Measurements from ENCODE around the gene GHITM. TPM values are rescaled to one million over a fixed set of nuclear protein-coding genes. Genes with fewer than 3 reads are reported as not detected.
"Not testable (repeated sequence)": the region's sequence is repeated elsewhere in the genome, so short reads cannot be mapped to it uniquely, and the experiment has no call there.

GHITM gene
- total and polyA plus RNA-seq, 4 donors, result 107 to 177 (median 123) TPM

- H3K9ac ChIP-seq (ENCODE audit: insufficient read depth in 1 of 2, low read length in 2 of 2), result no peak overlapping the region
- ATAC-seq (ENCODE audit: insufficient read depth, low FRiP score), result no peak
- peaks cover 0 to 12% (median 0%) of the 10 kb centered on the region in 5 donors for H3K4me1 ChIP-seq (ENCODE audit: control insufficient read depth in 5 of 5, insufficient read depth in 5 of 5, low read length in 5 of 5)
- H3K9me3 ChIP-seq (ENCODE audit: control insufficient read depth in 4 of 4, insufficient read depth in 3 of 4, low read length in 3 of 4), result no peaks in the 10 kb centered on the region
- TF ChIP-seq, protein P1, sequence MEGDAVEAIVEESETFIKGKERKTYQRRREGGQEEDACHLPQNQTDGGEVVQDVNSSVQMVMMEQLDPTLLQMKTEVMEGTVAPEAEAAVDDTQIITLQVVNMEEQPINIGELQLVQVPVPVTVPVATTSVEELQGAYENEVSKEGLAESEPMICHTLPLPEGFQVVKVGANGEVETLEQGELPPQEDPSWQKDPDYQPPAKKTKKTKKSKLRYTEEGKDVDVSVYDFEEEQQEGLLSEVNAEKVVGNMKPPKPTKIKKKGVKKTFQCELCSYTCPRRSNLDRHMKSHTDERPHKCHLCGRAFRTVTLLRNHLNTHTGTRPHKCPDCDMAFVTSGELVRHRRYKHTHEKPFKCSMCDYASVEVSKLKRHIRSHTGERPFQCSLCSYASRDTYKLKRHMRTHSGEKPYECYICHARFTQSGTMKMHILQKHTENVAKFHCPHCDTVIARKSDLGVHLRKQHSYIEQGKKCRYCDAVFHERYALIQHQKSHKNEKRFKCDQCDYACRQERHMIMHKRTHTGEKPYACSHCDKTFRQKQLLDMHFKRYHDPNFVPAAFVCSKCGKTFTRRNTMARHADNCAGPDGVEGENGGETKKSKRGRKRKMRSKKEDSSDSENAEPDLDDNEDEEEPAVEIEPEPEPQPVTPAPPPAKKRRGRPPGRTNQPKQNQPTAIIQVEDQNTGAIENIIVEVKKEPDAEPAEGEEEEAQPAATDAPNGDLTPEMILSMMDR (IDR thresholded peaks at IDR 0.05; ENCODE audit: control extremely low read depth, extremely low read depth), result no peak
- no peak overlapping the region for H3K27ac ChIP-seq (ENCODE audit: low read depth in 1 of 2, low read length in 1 of 2)
- DNase-seq, result no peak
- WGBS, 2 donors, result 64 to 84% methylated on average over 2 of the region's 2 CpGs
- no peaks in the 10 kb centered on the region for H3K36me3 ChIP-seq (ENCODE audit: control insufficient read depth in 4 of 4, insufficient read depth in 4 of 4, low read length in 4 of 4)
- no peaks in the 10 kb centered on the region for H3K27me3 ChIP-seq (ENCODE audit: control insufficient read depth in 3 of 3, insufficient read depth in 3 of 3, low read length in 2 of 3)
- no peak overlapping the region for H3K4me3 ChIP-seq
Measured at GRCh38 chr10:84098667-84099066, 40.6 kb upstream of the GHITM start.

- Histone ChIP-seq H3K27me3 (ENCODE audit: control insufficient read depth in 3 of 3, insufficient read depth in 3 of 3, low read length in 2 of 3) (no peaks in the 10 kb centered on the region), H3K27ac (ENCODE audit: low read depth in 1 of 2, low read length in 1 of 2) (no peak overlapping the region), H3K4me1 (ENCODE audit: control insufficient read depth in 5 of 5, insufficient read depth in 5 of 5, low read length in 5 of 5) (peaks cover 0 to 5% (median 0%) of the 10 kb centered on the region in 5 donors), H3K9ac (ENCODE audit: insufficient read depth in 1 of 2, low read length in 2 of 2) (no peak overlapping the region), H3K36me3 (ENCODE audit: control insufficient read depth in 4 of 4, insufficient read depth in 4 of 4, low read length in 4 of 4) (no peaks in the 10 kb centered on the region), H3K4me3 (no peak overlapping the region), H3K9me3 (ENCODE audit: control insufficient read depth in 4 of 4, insufficient read depth in 3 of 4, low read length in 3 of 4) (no peaks in the 10 kb centered on the region)
- DNase-seq, result no peak
- TF ChIP-seq, protein P1 (IDR thresholded peaks at IDR 0.05; ENCODE audit: control extremely low read depth, extremely low read depth), result no peak
- ATAC-seq (ENCODE audit: insufficient read depth, low FRiP score), result no peak
- WGBS, 2 donors, result 78 to 91% methylated on average over 2 of the region's 2 CpGs
Measured at GRCh38 chr10:84101042-84101441, 38.3 kb upstream of the GHITM start.

DNA sequence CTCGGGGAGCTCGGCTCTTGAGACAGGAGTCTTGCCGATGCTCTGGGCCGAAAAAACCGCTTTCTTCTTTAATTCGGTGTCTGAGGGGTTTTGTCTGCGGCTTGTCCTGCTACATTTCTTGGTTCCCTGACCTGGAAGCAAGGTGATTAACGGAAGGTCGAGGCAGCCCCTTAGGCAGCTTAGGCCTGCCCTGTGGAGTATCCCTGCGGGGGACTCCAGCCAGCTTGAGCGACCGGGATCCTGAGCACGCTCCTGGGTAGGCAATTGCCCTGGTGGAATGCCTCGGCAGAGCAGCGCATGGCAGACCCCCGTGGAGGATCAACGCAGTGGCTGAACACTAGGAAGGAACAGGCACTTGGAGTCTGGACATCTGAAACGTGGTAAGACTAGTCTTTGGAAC, 30.5 kb upstream of the GHITM start:
- TF ChIP-seq, protein P1 (IDR thresholded peaks at IDR 0.05; ENCODE audit: control extremely low read depth, extremely low read depth), result no peak
- Histone ChIP-seq H3K4me1 (ENCODE audit: control insufficient read depth in 5 of 5, insufficient read depth in 5 of 5, low read length in 5 of 5) (no peaks in the 10 kb centered on the region), H3K27me3 (ENCODE audit: control insufficient read depth in 3 of 3, insufficient read depth in 3 of 3, low read length in 2 of 3) (no peaks in the 10 kb centered on the region), H3K9me3 (ENCODE audit: control insufficient read depth in 4 of 4, insufficient read depth in 3 of 4, low read length in 3 of 4) (no peaks in the 10 kb centered on the region), H3K9ac (ENCODE audit: insufficient read depth in 1 of 2, low read length in 2 of 2) (no peak overlapping the region), H3K27ac (ENCODE audit: low read depth in 1 of 2, low read length in 1 of 2) (no peak overlapping the region), H3K36me3 (ENCODE audit: control insufficient read depth in 4 of 4, insufficient read depth in 4 of 4, low read length in 4 of 4) (no peaks in the 10 kb centered on the region), H3K4me3 (no peak overlapping the region)
- no peak for ATAC-seq (ENCODE audit: insufficient read depth, low FRiP score)
- no peak for DNase-seq
- WGBS, 2 donors, result 88 to 91% methylated on average over 18 of the region's 18 CpGs

DNA sequence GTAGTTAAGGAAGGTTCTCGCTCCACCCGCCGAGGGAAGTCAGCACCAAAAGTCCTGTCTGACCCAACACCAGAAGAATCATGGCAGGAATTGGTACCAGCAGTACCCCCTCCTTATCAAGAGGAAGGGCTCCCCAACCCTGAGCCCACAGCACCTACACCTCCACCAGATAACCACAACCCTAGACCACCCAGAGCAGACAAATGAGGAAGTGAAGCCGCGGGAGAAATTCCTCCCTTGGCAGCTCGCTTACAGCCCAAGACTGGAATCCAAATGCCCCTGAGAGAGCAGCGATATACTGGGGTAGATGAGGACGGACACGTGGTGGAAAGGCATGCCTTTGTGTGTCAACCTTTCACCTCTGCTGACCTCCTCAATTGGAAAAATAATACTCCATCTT, 29.5 kb upstream of the GHITM start:
- H3K9me3 ChIP-seq (ENCODE audit: control insufficient read depth in 4 of 4, insufficient read depth in 3 of 4, low read length in 3 of 4), result not testable (repeated sequence)

DNA sequence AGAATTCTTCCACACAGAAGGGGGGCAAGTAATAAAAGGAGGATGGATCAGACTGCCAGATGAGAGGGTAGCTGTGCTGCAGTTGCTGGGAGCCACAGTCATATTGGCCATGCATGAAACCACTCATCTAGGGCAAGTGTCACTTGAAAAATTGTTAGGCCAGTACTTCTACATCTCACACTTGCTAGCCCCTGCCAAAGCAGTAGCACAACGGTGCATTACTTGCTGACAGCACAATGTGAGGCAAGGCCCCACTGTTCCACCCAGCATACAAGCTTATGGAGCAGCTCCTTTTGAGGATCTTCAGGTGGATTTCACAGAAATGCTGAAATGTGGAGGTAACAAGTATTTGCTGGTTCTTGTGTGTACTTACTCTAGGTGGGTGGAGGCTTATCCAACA, 25.8 kb upstream of the GHITM start:
- not testable (repeated sequence) for H3K27ac ChIP-seq (ENCODE audit: low read depth in 1 of 2, low read length in 1 of 2); H3K4me1 ChIP-seq (ENCODE audit: control insufficient read depth in 5 of 5, insufficient read depth in 5 of 5, low read length in 5 of 5); H3K4me3 ChIP-seq; H3K36me3 ChIP-seq (ENCODE audit: control insufficient read depth in 4 of 4, insufficient read depth in 4 of 4, low read length in 4 of 4); H3K9ac ChIP-seq (ENCODE audit: insufficient read depth in 1 of 2, low read length in 2 of 2); H3K27me3 ChIP-seq (ENCODE audit: control insufficient read depth in 3 of 3, insufficient read depth in 3 of 3, low read length in 2 of 3); DNase-seq; ATAC-seq (ENCODE audit: insufficient read depth, low FRiP score); H3K9me3 ChIP-seq (ENCODE audit: control insufficient read depth in 4 of 4, insufficient read depth in 3 of 4, low read length in 3 of 4)
- WGBS, 2 donors, result 67 to 85% methylated on average over 1 of the region's 1 CpG

More for the DNA sequence above, 29.5 kb upstream of the GHITM start:
- not testable (repeated sequence) for H3K27me3 ChIP-seq (ENCODE audit: control insufficient read depth in 3 of 3, insufficient read depth in 3 of 3, low read length in 2 of 3); H3K36me3 ChIP-seq (ENCODE audit: control insufficient read depth in 4 of 4, insufficient read depth in 4 of 4, low read length in 4 of 4); H3K9ac ChIP-seq (ENCODE audit: insufficient read depth in 1 of 2, low read length in 2 of 2); H3K27ac ChIP-seq (ENCODE audit: low read depth in 1 of 2, low read length in 1 of 2); ATAC-seq (ENCODE audit: insufficient read depth, low FRiP score); DNase-seq; H3K4me3 ChIP-seq; H3K4me1 ChIP-seq (ENCODE audit: control insufficient read depth in 5 of 5, insufficient read depth in 5 of 5, low read length in 5 of 5)
- 61 to 72% methylated on average over 9 of the region's 9 CpGs for WGBS, 2 donors
